ENCODE results near the gene RAD51B.
"Not testable (repeated sequence)": the region's sequence is repeated elsewhere in the genome, so short reads cannot be mapped to it uniquely, and the experiment has no call there.

RAD51B gene

DNA sequence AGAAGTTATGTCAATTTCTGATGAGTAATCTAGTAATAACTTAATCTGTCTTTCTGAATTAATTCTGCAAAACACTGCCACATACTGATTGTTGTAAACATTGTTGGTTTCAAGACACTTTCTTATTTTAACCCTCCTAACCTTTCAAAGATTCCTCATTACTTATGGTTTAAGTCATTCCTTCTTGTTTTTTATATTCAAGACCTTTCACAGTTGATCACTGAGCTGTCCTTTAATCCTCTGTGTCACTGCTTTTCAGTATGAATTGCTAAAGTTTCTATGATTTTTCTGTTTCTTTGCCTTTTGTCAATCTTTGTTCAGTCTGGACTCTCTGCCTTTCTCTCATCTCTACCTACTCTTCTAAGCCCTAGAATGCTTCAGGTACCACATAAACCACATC, 164.7 kb downstream of the RAD51B start:
- TF ChIP-seq, protein P1, sequence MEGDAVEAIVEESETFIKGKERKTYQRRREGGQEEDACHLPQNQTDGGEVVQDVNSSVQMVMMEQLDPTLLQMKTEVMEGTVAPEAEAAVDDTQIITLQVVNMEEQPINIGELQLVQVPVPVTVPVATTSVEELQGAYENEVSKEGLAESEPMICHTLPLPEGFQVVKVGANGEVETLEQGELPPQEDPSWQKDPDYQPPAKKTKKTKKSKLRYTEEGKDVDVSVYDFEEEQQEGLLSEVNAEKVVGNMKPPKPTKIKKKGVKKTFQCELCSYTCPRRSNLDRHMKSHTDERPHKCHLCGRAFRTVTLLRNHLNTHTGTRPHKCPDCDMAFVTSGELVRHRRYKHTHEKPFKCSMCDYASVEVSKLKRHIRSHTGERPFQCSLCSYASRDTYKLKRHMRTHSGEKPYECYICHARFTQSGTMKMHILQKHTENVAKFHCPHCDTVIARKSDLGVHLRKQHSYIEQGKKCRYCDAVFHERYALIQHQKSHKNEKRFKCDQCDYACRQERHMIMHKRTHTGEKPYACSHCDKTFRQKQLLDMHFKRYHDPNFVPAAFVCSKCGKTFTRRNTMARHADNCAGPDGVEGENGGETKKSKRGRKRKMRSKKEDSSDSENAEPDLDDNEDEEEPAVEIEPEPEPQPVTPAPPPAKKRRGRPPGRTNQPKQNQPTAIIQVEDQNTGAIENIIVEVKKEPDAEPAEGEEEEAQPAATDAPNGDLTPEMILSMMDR (IDR thresholded peaks at IDR 0.05; ENCODE audit: extremely low read depth, missing control alignments), result no peak
- DNase-seq (ENCODE audit: low spot score), result no peak

DNA sequence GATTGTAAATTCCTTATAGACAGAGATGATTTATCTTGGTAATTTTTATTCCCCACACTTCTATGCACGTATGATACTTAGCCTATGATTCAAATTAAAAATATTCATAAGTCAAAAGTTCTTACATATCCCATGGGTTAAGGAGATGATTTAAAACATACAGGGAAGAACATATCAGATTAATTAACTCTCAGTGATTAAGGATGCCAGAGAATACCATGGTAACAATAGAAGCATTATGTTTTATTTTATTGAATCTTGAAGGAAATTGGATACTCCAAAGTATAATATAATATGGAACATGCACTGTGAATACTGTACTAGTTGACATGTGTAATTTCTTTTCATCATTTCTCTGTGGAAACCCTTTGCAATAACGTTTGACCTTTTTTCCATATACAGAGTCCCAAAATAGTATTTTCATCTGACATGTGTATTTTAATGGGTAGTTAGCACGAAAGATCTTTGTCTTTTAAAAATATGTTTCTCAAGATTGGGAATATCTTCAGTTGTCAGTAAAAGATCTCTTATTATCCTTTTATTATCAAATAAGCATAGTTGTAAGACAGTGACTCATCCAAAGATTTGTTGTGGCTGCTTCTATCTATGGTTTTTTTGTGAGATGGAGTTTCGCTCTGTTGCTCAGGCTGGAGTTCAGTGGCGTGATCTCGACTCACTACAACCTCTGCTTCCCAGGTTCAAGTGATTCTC, 166.7 kb downstream of the RAD51B start:
- DNase-seq (ENCODE audit: low spot score), result no peak
- TF ChIP-seq, protein P1 (IDR thresholded peaks at IDR 0.05; ENCODE audit: extremely low read depth, missing control alignments), result no peak

DNA sequence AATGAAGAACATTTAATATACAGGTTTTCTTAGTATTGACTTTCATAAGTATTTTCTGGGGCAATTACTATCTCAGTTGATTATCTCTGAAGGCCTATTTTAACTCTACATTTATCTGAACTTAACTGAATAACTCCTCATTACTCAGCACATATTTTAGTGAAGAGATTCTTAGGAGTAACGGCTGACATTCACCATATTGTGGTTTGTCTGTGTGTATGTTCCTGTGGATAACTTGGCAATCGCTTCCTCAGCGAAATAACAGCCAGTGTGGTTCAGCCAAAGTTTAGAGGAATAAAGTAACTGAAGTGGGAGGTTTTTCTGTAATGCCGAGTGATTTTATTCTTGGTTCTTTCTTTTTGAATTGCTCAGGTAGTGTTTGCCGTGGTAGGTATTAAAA, 168.0 kb downstream of the RAD51B start:
- DNase-seq (ENCODE audit: low spot score), result no peak
- TF ChIP-seq, protein P1 (IDR thresholded peaks at IDR 0.05; ENCODE audit: extremely low read depth, missing control alignments), result no peak

DNA sequence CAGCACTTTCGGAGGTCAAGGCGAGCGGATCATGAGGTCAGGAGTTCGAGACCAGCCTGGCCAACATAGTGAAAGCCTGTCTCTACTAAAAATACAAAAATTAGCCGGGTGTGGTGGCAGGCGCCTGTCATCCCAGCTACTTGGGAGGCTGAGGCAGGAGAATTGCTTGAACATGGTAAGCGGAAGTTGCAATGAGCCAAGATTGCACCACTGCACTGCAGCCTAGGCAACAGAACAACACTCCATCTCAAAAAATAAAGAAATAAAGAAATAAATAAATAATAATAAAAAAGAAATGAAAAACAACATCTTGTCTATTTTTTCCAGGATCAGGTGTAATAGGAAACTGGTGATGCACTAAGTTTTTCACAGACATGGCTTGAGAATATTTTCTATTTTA, 168.6 kb downstream of the RAD51B start:
- DNase-seq (ENCODE audit: low spot score), result not testable (repeated sequence)

DNA sequence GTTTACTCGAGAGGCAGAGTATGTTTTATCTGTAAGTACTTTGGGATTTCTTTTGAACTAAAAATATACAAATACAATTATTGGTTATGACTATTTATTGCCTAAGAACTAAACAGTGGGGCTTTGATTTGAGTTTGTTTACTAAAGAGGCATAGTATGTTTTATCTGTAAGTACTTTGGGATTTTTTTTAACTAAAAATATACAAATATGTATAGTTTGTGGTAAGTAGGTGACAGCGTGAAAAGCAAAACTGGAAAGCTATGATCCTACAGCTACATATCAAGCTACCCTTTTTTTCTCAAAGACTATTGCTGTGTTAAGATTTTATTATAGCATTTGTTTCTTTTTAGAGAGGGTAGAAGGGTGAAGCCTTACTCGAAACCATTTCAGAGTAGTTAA, 171.0 kb downstream of the RAD51B start:
- TF ChIP-seq, protein P1 (IDR thresholded peaks at IDR 0.05; ENCODE audit: extremely low read depth, missing control alignments), result no peak
- DNase-seq (ENCODE audit: low spot score), result no peak

DNA sequence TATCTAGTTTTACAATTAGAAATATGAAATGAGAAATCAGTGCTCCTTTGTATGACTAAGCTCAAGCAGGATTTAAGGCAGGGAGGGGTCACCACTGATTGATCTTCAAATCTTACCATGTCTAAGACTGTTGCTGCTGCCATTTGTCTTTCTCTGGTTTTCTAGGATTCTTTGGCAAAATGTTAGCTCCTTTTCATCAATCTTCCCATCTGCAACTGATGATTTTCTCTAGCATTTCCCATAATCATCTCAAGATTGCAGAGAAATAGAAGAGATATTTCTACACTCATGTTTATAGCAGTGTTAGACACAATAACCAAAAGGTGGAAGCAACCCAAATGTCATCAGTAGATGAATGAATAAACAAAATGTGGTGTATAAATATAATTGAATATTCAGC, 175.0 kb downstream of the RAD51B start:
- TF ChIP-seq, protein P1 (IDR thresholded peaks at IDR 0.05; ENCODE audit: extremely low read depth, missing control alignments), result no peak
- DNase-seq (ENCODE audit: low spot score), result no peak

DNA sequence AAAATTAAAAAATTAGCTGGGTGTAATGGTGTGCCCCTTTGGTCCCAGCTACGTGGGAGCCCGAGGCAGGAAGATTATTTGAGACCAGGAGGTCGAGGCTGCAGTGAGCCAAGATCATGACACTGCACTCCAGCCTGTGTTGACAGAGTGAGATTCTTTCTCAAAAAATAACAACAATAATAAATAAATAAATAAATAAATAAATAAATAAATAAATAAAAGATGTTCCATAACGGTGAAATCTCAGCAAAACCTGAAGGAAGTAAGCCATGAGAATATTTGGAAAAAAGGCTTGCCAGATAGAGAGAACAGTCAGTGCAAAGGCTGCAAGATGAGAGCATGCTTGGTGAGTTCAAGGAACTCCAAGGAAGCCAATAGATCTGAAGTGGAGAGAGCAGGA, 176.7 kb downstream of the RAD51B start:
- DNase-seq (ENCODE audit: low spot score), result no peak
- TF ChIP-seq, protein P1 (IDR thresholded peaks at IDR 0.05; ENCODE audit: extremely low read depth, missing control alignments), result no peak

DNA sequence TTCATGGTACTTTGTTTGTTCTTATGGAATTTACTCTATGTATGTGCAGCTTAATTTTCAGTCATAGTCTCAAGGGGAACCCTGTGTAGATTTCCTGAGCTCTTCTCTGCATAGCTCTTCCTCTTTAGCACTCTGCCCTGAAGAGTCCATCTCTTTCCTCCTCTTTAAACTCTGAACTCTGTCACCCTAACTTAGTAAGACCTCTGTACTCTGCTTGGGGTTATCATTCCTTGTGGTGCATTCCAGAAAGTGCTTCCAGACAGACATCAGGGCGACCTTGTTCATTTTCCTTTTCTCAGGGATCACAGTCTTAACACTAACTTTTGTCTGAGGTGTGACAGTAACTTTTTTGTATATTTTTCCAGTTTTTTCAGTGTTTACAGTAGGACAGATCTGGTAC, 179.3 kb downstream of the RAD51B start:
- TF ChIP-seq, protein P1 (IDR thresholded peaks at IDR 0.05; ENCODE audit: extremely low read depth, missing control alignments), result no peak
- no peak for DNase-seq (ENCODE audit: low spot score)

Data from GM20000 (cell line).